ENCODE measurements around the gene AXIN1. TPM values are rescaled to one million over a fixed set of nuclear protein-coding genes. Genes with fewer than 3 reads are reported as not detected.

AXIN1 gene
- total and polyA plus RNA-seq, 2 of the 8 experiments (the other 6 are each of a cell fraction or from before 2014, with no cell fraction given): 12.5 to 41.9 TPM

- TF ChIP-seq, protein P1, sequence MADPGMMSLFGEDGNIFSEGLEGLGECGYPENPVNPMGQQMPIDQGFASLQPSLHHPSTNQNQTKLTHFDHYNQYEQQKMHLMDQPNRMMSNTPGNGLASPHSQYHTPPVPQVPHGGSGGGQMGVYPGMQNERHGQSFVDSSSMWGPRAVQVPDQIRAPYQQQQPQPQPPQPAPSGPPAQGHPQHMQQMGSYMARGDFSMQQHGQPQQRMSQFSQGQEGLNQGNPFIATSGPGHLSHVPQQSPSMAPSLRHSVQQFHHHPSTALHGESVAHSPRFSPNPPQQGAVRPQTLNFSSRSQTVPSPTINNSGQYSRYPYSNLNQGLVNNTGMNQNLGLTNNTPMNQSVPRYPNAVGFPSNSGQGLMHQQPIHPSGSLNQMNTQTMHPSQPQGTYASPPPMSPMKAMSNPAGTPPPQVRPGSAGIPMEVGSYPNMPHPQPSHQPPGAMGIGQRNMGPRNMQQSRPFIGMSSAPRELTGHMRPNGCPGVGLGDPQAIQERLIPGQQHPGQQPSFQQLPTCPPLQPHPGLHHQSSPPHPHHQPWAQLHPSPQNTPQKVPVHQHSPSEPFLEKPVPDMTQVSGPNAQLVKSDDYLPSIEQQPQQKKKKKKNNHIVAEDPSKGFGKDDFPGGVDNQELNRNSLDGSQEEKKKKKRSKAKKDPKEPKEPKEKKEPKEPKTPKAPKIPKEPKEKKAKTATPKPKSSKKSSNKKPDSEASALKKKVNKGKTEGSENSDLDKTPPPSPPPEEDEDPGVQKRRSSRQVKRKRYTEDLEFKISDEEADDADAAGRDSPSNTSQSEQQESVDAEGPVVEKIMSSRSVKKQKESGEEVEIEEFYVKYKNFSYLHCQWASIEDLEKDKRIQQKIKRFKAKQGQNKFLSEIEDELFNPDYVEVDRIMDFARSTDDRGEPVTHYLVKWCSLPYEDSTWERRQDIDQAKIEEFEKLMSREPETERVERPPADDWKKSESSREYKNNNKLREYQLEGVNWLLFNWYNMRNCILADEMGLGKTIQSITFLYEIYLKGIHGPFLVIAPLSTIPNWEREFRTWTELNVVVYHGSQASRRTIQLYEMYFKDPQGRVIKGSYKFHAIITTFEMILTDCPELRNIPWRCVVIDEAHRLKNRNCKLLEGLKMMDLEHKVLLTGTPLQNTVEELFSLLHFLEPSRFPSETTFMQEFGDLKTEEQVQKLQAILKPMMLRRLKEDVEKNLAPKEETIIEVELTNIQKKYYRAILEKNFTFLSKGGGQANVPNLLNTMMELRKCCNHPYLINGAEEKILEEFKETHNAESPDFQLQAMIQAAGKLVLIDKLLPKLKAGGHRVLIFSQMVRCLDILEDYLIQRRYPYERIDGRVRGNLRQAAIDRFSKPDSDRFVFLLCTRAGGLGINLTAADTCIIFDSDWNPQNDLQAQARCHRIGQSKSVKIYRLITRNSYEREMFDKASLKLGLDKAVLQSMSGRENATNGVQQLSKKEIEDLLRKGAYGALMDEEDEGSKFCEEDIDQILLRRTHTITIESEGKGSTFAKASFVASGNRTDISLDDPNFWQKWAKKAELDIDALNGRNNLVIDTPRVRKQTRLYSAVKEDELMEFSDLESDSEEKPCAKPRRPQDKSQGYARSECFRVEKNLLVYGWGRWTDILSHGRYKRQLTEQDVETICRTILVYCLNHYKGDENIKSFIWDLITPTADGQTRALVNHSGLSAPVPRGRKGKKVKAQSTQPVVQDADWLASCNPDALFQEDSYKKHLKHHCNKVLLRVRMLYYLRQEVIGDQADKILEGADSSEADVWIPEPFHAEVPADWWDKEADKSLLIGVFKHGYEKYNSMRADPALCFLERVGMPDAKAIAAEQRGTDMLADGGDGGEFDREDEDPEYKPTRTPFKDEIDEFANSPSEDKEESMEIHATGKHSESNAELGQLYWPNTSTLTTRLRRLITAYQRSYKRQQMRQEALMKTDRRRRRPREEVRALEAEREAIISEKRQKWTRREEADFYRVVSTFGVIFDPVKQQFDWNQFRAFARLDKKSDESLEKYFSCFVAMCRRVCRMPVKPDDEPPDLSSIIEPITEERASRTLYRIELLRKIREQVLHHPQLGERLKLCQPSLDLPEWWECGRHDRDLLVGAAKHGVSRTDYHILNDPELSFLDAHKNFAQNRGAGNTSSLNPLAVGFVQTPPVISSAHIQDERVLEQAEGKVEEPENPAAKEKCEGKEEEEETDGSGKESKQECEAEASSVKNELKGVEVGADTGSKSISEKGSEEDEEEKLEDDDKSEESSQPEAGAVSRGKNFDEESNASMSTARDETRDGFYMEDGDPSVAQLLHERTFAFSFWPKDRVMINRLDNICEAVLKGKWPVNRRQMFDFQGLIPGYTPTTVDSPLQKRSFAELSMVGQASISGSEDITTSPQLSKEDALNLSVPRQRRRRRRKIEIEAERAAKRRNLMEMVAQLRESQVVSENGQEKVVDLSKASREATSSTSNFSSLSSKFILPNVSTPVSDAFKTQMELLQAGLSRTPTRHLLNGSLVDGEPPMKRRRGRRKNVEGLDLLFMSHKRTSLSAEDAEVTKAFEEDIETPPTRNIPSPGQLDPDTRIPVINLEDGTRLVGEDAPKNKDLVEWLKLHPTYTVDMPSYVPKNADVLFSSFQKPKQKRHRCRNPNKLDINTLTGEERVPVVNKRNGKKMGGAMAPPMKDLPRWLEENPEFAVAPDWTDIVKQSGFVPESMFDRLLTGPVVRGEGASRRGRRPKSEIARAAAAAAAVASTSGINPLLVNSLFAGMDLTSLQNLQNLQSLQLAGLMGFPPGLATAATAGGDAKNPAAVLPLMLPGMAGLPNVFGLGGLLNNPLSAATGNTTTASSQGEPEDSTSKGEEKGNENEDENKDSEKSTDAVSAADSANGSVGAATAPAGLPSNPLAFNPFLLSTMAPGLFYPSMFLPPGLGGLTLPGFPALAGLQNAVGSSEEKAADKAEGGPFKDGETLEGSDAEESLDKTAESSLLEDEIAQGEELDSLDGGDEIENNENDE (IDR thresholded peaks at IDR 0.05; ENCODE audit: insufficient replicate concordance, low read length): no peak
- no peak for TF ChIP-seq SP2 (IDR thresholded peaks at IDR 0.05; ENCODE audit: low read length)
- TF ChIP-seq SIN3A (conservative IDR thresholded peaks at IDR 0.05 in 1 of 2, IDR thresholded peaks at IDR 0.05 in 1 of 2; ENCODE audit: low read depth in 1 of 2, low read length in 2 of 2): no peak
- TF ChIP-seq E2F6 (IDR thresholded peaks at IDR 0.05): no peak
- no peak for TF ChIP-seq KDM4A (IDR thresholded peaks at IDR 0.05; ENCODE audit: low read depth, low read length, severe bottlenecking)
- no peak for TF ChIP-seq SP4 (IDR thresholded peaks at IDR 0.05; ENCODE audit: low read length)
- TF ChIP-seq EGR1 (IDR thresholded peaks at IDR 0.05; ENCODE audit: borderline replicate concordance, low read depth, low read length): no peak
- TF ChIP-seq HDAC6 (IDR thresholded peaks at IDR 0.05; ENCODE audit: low read depth, low read length): no peak
- no peak for TF ChIP-seq USF2 (IDR thresholded peaks at IDR 0.05; ENCODE audit: low read length)
- TF ChIP-seq CHD2 (IDR thresholded peaks at IDR 0.05; ENCODE audit: low read length): no peak
- no peak for TF ChIP-seq JUND (IDR thresholded peaks at IDR 0.05; ENCODE audit: low read length)
Measured at GRCh38 chr16:375212-375611, 22.7 kb upstream of the AXIN1 start (continued).
